ENCODE measurements around the gene AQP7.
"Not testable (repeated sequence)": the region's sequence is repeated elsewhere in the genome, so short reads cannot be mapped to it uniquely, and the experiment has no call there.

DNA sequence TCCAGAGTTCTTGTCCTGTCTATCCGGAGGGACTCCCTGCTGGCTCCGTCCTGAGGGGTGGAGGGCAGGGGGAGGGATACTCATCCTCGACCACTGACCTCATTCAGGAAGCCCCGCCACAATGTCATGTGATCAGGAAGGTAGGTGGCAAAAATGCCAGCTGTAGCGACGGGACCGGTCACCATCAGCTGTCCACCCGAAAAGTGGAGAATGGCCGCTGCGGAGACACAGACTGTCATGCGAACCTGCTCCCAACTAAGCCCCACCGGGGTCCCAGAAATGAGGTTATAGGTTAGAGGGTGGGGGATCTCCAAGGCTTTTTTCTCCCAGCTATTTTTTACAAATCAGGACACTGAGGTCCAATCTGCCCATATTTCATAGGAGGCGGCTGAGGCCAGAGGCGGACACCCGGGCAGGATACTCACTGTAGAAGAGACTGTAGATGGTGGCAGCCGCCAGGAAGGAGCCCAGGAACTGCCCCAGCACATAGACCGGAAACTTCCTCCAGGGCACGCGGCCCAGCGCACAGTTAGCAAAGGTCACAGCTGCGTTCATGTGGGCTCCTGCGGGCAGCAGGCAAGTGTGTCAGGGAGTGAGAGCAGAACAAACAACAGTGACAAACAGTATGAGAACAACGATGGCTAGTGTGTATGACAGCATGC is 16.3 kb downstream of the AQP7 start:
- TF ChIP-seq, protein P1, sequence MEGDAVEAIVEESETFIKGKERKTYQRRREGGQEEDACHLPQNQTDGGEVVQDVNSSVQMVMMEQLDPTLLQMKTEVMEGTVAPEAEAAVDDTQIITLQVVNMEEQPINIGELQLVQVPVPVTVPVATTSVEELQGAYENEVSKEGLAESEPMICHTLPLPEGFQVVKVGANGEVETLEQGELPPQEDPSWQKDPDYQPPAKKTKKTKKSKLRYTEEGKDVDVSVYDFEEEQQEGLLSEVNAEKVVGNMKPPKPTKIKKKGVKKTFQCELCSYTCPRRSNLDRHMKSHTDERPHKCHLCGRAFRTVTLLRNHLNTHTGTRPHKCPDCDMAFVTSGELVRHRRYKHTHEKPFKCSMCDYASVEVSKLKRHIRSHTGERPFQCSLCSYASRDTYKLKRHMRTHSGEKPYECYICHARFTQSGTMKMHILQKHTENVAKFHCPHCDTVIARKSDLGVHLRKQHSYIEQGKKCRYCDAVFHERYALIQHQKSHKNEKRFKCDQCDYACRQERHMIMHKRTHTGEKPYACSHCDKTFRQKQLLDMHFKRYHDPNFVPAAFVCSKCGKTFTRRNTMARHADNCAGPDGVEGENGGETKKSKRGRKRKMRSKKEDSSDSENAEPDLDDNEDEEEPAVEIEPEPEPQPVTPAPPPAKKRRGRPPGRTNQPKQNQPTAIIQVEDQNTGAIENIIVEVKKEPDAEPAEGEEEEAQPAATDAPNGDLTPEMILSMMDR (conservative IDR thresholded peaks at IDR 0.05), result not testable (repeated sequence)
- not testable (repeated sequence) for TF ChIP-seq EZH2 (IDR thresholded peaks at IDR 0.05; ENCODE audit: low read depth)
